Uterus (tissue), 4 donors: ENCODE data around the gene RNF32. TPM values are rescaled to one million over a fixed set of nuclear protein-coding genes. Genes with fewer than 3 reads are reported as not detected.
"Not testable (repeated sequence)": the region's sequence is repeated elsewhere in the genome, so short reads cannot be mapped to it uniquely, and the experiment has no call there.

Source experiments
- DNase-seq, 2 donors: peaks; one replicate each; pipeline ENCODE4 v3.0.0-alpha.2; 2019 to 2020
- H3K27ac ChIP-seq, 2 donors: fragments of 200-600 bp; sonication (generic); 1 replicate in 1 of 2; 2 replicates in 1 of 2; pipeline ENCODE4 v1.5.1; 2016 to 2018
- H3K27me3 ChIP-seq, 2 donors: fragments of 200-600 bp; sonication (generic); one replicate each; pipeline ENCODE4 v1.5.1; 2018 to 2019; ENCODE audit warnings: control low read depth in 1 of 2
- H3K36me3 ChIP-seq, 2 donors: fragments of 200-600 bp; sonication (generic); one replicate each; pipeline ENCODE4 v1.5.1; 2019; ENCODE audit warnings: control low read depth in 1 of 2
- H3K4me1 ChIP-seq, 2 donors: fragments of 200-600 bp; sonication (generic); one replicate each; pipeline ENCODE4 v1.5.1; 2018 to 2019; ENCODE audit warnings: control low read depth in 1 of 2
- H3K4me3 ChIP-seq, 2 donors: fragments of 200-600 bp; sonication (generic); 1 replicate in 1 of 2; 2 replicates in 1 of 2; pipeline ENCODE4 v1.5.1; 2018 to 2019; ENCODE audit warnings: mild to moderate bottlenecking in 1 of 2
- H3K9me3 ChIP-seq, 2 donors: fragments of 200-600 bp; sonication (generic); one replicate each; pipeline ENCODE4 v1.5.1; 2019; ENCODE audit warnings: control low read depth in 1 of 2
- CTCF ChIP-seq, 4 experiments: fragments of 200-600 bp in 2 of 4; fragments of 450-650 bp in 2 of 4; sonication (generic) in 2 of 4; IDR thresholded peaks; one replicate each; pipeline ENCODE4 v1.5.1; 2016 to 2019; ENCODE audit warnings: antibody characterized with exemption in 4 of 4, mild to moderate bottlenecking in 2 of 4, moderate library complexity in 1 of 4
- POLR2A ChIP-seq, 2 donors: fragments of 450-650 bp; IDR thresholded peaks; one replicate each; pipeline ENCODE4 v1.6.1; 2016; ENCODE audit warnings: antibody characterized with exemption in 2 of 2, mild to moderate bottlenecking in 1 of 2, moderate library complexity in 1 of 2
- intact Hi-C: fragments of 100-400 bp; cut with DNase I; formaldehyde crosslinking; loops from one replicate; pipeline ENCODE4 v1.15.1; 2023; ENCODE audit warnings: low total_unique reads
- total RNA-seq, 4 donors: library from RNA; depleted of rRNA in 3 of 4; stranded (reverse); fragments of >200 nt in 3 of 4; gene quantifications; one replicate each; pipeline versions ENCODE4 v1.1.0 to v1.2.4, GENCODE V29; 2014 to 2023
- donor health status: DM: yes; HTN: yes; CAD: no.

RNF32 gene
- total RNA-seq, 4 donors from 2014 or later, result 0.41 to 0.58 TPM; not detected in 2

DNA sequence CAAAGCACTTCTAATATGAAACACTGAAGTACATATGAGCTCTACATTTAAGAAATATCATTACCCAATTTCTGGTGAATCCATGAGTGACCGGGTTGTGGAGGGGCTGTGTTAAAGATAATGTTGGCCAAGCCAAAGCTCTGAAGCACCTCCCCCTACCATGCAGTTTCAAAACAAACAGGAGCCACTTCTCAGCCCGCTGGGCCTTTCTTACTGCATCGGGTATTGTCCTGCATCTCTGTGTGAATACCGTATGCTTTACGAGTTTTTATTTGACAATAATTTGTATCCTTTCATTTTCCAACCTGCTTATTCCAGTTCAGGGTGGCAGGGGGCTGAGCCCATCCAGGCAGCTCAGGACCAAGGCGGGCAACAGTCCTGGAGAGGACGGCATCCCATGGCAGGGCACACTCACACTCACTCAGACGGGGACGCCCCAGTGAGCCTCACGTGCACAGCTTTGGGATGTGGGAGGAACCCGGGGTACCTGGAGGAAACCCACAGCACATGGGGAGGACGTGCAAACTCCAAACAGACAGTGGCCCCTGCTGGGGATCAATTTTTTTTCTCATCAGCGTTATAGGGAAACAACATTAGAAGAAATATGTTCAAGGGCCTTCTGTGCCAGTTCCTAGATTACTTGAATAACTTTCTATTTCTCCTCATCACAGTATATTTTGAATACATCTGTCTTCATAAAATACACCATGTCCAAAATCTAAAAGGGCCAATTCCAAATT is 1.9 kb downstream of the RNF32 start:
- intact Hi-C loops, result no loop called here
- TF ChIP-seq POLR2A (IDR thresholded peaks at IDR 0.05) (no peak), CTCF (IDR thresholded peaks at IDR 0.05) (no peak)
- H3K4me3 ChIP-seq, result no peak overlapping the region
- no peak overlapping the region for H3K27ac ChIP-seq
- no peaks in the 10 kb centered on the region for H3K27me3 ChIP-seq
- no peaks in the 10 kb centered on the region for H3K4me1 ChIP-seq
- H3K9me3 ChIP-seq, result no peaks in the 10 kb centered on the region
- no peak for DNase-seq
- no peaks in the 10 kb centered on the region for H3K36me3 ChIP-seq

DNA sequence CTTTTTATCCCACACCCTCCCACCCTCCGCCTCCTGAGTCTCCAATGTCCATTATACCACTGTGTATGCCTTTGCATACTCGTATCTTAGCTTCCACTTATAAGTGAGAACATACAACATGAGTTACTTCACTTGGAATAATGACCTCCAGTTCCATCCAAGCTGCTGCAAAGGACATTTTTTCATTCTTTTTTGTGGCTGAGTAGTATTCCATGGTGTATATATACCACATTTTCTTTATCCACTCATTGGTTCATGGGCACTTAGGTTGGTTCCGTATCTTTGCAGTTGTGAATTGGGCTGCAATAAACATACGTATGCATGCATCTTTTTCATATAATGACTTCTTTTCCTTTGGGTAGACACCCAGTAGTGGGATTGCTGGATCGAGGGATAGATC is 6.8 kb downstream of the RNF32 start:
- H3K4me1 ChIP-seq, intact Hi-C loops, DNase-seq, H3K9me3 ChIP-seq, H3K27ac ChIP-seq, H3K4me3 ChIP-seq, H3K27me3 ChIP-seq, H3K36me3 ChIP-seq: not testable (repeated sequence)

DNA sequence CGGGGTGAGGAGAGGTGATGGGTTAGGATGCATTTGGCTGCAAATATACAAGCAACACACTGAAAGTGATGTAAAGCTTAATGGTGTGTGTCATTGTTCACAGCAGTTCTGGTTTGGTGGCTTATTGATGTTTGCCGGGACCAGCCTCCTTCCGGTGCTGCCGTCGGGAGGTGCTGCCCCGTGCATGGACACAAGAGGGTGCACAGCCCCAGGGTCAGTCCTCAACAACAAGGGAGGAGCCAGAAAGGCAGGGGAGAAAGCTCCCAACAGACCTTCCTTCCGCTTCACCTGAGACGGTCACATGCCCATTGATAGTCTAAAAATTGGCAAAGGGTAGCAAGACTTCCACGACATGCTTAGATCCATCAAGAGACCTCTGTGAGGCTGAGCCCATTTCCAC is 9.5 kb downstream of the RNF32 start:
- TF ChIP-seq CTCF (IDR thresholded peaks at IDR 0.05) (no peak), POLR2A (IDR thresholded peaks at IDR 0.05) (no peak)
- H3K27ac ChIP-seq, result no peak overlapping the region
- no peak overlapping the region for H3K4me3 ChIP-seq
- H3K9me3 ChIP-seq, result no peaks in the 10 kb centered on the region
- no peak for DNase-seq
- H3K36me3 ChIP-seq, result no peaks in the 10 kb centered on the region
- intact Hi-C loops, result no loop called here
- H3K4me1 ChIP-seq, result no peaks in the 10 kb centered on the region
- peaks cover 0 to 3% of the 10 kb centered on the region in 2 donors for H3K27me3 ChIP-seq

- peaks cover 0 to 3% of the 10 kb centered on the region in 2 donors for H3K27me3 ChIP-seq
- H3K4me3 ChIP-seq, result no peak overlapping the region
- no peak overlapping the region for H3K27ac ChIP-seq
- no peaks in the 10 kb centered on the region for H3K4me1 ChIP-seq
- TF ChIP-seq CTCF (IDR thresholded peaks at IDR 0.05) (no peak), POLR2A (IDR thresholded peaks at IDR 0.05) (no peak)
- H3K36me3 ChIP-seq, result no peaks in the 10 kb centered on the region
- H3K9me3 ChIP-seq, result no peaks in the 10 kb centered on the region
- no peak for DNase-seq
- intact Hi-C loops, result no loop called here
Observed at GRCh38 chr7:156651474-156651873, 10.9 kb downstream of the RNF32 start.

- no peaks in the 10 kb centered on the region for H3K9me3 ChIP-seq
- no peaks in the 10 kb centered on the region for H3K4me1 ChIP-seq
- H3K4me3 ChIP-seq, result no peak overlapping the region
- peaks cover 0 to 3% of the 10 kb centered on the region in 2 donors for H3K27me3 ChIP-seq
- no peak overlapping the region for H3K27ac ChIP-seq
- H3K36me3 ChIP-seq, result no peaks in the 10 kb centered on the region
- TF ChIP-seq CTCF (IDR thresholded peaks at IDR 0.05) (no peak), POLR2A (IDR thresholded peaks at IDR 0.05) (no peak)
- no peak for DNase-seq
- intact Hi-C loops, result no loop called here
Observed at GRCh38 chr7:156652886-156653568, 12.5 kb downstream of the RNF32 start.
